Endothelial cell (in vitro differentiated cells): ENCODE data around the gene GDPD5. TPM values are rescaled to one million over a fixed set of nuclear protein-coding genes. Genes with fewer than 3 reads are reported as not detected.

ENCODE experiments used
- DNase-seq: peaks from one replicate; pipeline ENCODE4 v3.0.0; 2021; ENCODE audit warnings: low spot score
- H3K27ac Mint-ChIP-seq: one replicate; pipeline ENCODE4 v1.8.0; 2021; ENCODE audit warnings: mixed read lengths, inconsistent platforms; ENCODE audit not compliant: unreplicated experiment
- H3K27me3 Mint-ChIP-seq: one replicate; pipeline ENCODE4 v1.8.0; 2021; ENCODE audit warnings: mild to moderate bottlenecking, moderate library complexity, mixed read lengths, inconsistent platforms; ENCODE audit not compliant: unreplicated experiment
- H3K36me3 Mint-ChIP-seq: one replicate; pipeline ENCODE4 v1.8.0; 2021; ENCODE audit warnings: mild to moderate bottlenecking, low read depth, mixed read lengths, inconsistent platforms; ENCODE audit not compliant: unreplicated experiment
- H3K4me1 Mint-ChIP-seq: one replicate; pipeline ENCODE4 v1.8.0; 2021; ENCODE audit warnings: mild to moderate bottlenecking, mixed read lengths, inconsistent platforms; ENCODE audit not compliant: unreplicated experiment
- H3K4me3 Mint-ChIP-seq: one replicate; pipeline ENCODE4 v1.8.0; 2021; ENCODE audit warnings: mild to moderate bottlenecking, mixed read lengths, inconsistent platforms; ENCODE audit not compliant: unreplicated experiment
- H3K9me3 Mint-ChIP-seq: one replicate; pipeline ENCODE4 v1.8.0; 2021; ENCODE audit warnings: mixed read lengths, inconsistent platforms; ENCODE audit not compliant: unreplicated experiment
- total RNA-seq: library from RNA; stranded (reverse); fragmentation: NEBNext Ultra II Directional; extraction: Animal tissue kit (Norgen Biotek cat#: 25700); gene quantifications from one replicate; pipeline ENCODE4 v1.2.1, GENCODE V29; 2021; ENCODE audit not compliant: unreplicated experiment
- TF ChIP-seq, protein P1 (sequence below): fragments of 200-600 bp; sonication (generic); IDR thresholded peaks from one replicate; pipeline ENCODE4 v1.5.0; 2021; ENCODE audit warnings: antibody characterized with exemption; ENCODE audit not compliant: unreplicated experiment

GDPD5 gene
- total RNA-seq, 1 donor from 2014 or later, result 674 TPM

DNA sequence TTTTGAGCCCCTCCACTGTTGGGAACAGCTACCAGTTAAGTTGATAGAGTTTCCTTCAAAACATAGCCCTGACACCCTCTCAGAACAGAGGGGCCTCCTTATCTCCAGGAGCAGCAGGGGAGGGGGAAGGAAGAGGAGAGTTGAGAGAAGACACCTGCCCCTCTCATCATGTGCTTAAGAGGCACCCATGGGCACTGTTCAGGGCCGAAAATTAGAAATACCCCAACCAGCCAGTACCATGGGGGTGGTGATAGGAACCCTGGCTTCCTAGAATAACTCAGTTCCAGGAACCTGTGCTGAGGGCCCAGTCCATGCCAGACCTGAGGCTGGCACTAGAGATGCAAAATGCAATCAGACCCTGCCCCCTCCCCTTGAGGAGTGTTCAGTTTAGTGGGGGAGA, 9.3 kb upstream of the GDPD5 start:
- H3K27me3 Mint-ChIP-seq, result peaks cover 5% of the 10 kb centered on the region
- no peaks in the 10 kb centered on the region for H3K9me3 Mint-ChIP-seq
- H3K27ac Mint-ChIP-seq, result peak overlapping the region; percentile 19
- H3K4me3 Mint-ChIP-seq, result no peak overlapping the region
- TF ChIP-seq, protein P1, sequence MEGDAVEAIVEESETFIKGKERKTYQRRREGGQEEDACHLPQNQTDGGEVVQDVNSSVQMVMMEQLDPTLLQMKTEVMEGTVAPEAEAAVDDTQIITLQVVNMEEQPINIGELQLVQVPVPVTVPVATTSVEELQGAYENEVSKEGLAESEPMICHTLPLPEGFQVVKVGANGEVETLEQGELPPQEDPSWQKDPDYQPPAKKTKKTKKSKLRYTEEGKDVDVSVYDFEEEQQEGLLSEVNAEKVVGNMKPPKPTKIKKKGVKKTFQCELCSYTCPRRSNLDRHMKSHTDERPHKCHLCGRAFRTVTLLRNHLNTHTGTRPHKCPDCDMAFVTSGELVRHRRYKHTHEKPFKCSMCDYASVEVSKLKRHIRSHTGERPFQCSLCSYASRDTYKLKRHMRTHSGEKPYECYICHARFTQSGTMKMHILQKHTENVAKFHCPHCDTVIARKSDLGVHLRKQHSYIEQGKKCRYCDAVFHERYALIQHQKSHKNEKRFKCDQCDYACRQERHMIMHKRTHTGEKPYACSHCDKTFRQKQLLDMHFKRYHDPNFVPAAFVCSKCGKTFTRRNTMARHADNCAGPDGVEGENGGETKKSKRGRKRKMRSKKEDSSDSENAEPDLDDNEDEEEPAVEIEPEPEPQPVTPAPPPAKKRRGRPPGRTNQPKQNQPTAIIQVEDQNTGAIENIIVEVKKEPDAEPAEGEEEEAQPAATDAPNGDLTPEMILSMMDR, result no peak
- no peaks in the 10 kb centered on the region for H3K36me3 Mint-ChIP-seq
- no peak for DNase-seq
- peaks cover 69% of the 10 kb centered on the region for H3K4me1 Mint-ChIP-seq

DNA sequence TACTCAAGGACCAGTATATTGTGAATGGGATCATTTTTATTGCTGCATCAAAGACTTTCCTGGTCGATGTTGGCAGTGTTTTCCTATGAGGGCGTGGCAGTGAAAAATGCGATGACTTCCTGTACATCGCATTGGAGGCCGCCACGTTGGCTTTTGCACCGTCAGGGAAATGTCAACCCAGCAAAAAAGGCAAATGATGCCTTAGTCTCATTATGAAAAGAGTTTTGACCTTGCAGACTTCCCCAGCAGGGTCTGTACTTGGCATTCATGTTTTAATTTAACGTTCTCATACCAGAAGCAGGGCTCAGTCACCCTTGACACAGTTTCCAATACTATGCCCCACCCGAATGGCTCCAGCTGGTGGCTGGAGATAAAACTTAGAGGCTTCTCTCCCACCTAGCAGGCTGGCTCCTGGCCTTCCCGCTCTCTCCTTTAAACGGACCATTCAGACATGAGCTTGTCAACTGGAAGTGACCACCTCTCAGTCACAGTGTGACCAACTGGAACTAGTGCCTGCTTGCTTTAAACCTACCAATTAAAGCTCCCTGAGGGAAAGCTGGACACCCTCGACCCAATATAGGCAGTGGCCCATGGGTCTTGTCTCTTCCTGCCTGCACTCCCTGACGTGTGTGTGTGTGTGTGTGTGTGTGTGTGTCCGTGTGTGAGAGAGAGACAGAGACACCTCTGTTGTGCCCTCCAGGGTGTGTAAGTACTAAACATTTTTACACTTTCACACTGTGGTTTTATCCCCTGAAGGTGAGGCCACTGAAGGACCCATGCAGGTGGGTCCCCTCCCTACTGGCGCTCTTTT, 8.7 kb upstream of the GDPD5 start:
- Mint-ChIP-seq H3K9me3 (no peaks in the 10 kb centered on the region), H3K27me3 (peaks cover 3% of the 10 kb centered on the region), H3K27ac (peak overlapping the region; percentile 19), H3K4me3 (no peak overlapping the region), H3K4me1 (peaks cover 68% of the 10 kb centered on the region), H3K36me3 (no peaks in the 10 kb centered on the region)
- no peak for DNase-seq
- TF ChIP-seq, protein P1, result no peak

DNA sequence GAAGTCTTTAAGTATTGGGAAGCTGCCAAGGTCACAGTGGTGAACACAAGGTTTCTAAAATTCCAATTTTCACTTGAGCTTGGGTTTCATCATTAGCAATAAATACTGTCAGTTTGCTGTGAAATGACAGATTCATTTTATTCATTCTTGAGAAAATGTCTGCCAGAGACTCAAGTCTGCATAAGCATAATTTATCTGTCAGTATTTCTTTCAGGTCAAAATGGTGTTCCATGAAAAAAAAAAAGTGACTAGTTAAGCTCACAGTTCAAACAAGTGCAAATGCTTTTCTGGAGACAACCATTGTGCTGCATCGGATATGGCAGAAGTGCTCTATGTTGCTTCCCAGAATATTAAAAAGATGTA, 8.1 kb upstream of the GDPD5 start:
- TF ChIP-seq, protein P1, result no peak
- Mint-ChIP-seq H3K36me3 (peaks cover 3% of the 10 kb centered on the region), H3K9me3 (no peaks in the 10 kb centered on the region), H3K4me3 (no peak overlapping the region), H3K27me3 (no peaks in the 10 kb centered on the region), H3K27ac (no peak overlapping the region), H3K4me1 (peaks cover 66% of the 10 kb centered on the region)
- DNase-seq, result no peak

DNA sequence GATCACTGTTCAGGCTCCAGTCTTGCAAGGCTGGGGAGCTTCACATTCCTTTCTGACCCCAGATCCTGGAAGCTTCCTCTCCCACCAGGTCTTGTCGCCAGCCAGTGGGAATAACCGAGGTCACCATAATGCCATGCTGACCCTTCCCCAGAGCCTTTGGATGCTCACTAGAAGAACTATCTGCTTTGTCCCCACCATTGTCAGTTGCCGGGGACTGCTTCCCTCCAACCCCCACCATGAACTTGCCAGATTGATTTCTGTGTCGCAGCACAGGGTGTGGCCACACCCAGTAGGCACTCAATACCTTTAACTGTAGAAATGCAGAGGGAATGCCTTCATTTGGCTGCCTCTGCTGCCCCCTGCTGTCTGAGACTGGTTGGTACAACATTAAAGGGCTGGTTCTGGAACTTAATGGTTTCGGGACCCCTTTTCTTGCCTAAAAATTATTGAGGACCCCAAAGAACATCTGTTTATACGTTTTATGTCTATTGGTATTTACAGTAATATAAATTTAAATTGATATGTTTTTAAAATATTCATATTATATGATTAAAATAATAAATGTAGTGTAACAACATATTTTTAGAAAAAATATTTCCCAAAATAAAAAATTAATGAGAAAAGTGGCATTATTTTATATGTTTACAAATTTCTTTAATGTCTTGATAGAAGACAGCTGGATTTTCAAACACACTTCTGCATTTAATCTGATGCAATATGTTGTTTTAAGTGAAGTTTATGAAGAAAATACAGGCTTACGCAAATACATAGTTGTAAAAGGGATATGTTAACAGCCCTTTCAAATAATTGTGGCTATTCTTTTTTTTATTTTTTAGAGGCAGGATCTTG, 6.7 kb upstream of the GDPD5 start:
- H3K4me1 Mint-ChIP-seq, result peaks cover 66% of the 10 kb centered on the region
- peak; percentile 79 for DNase-seq
- H3K27ac Mint-ChIP-seq, result no peak overlapping the region
- H3K36me3 Mint-ChIP-seq, result peaks cover 12% of the 10 kb centered on the region
- H3K9me3 Mint-ChIP-seq, result no peaks in the 10 kb centered on the region
- TF ChIP-seq, protein P1, result peak; percentile 95
- H3K4me3 Mint-ChIP-seq, result peak overlapping the region; percentile 49
- H3K27me3 Mint-ChIP-seq, result no peaks in the 10 kb centered on the region

DNA sequence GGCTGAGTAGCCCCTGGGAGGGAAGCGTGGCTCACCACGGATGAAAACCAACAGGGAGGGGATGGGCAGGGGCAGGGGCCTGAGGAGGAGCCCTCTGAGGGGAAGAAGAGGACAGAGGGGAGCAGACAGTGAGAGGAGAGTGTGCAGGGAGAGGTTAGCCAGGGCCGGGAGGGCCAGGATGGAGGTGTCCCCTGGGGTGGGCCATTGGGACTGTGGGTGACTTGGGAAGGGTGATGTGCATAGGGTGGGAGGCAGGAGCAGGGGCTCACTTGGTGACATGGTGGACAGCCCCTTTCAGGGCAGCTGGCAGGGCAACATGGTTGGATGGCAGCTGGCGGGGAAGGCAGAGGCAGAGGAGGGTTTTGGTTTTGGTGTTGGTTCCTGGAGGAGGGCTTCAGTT, 5.6 kb upstream of the GDPD5 start:
- Mint-ChIP-seq H3K36me3 (peaks cover 19% of the 10 kb centered on the region), H3K27me3 (peaks cover 2% of the 10 kb centered on the region), H3K27ac (no peak overlapping the region), H3K4me3 (no peak overlapping the region), H3K4me1 (peaks cover 64% of the 10 kb centered on the region), H3K9me3 (no peaks in the 10 kb centered on the region)
- TF ChIP-seq, protein P1, result no peak
- no peak for DNase-seq
